ENCODE data around the gene C21orf58.
"Not testable (repeated sequence)": the region's sequence is repeated elsewhere in the genome, so short reads cannot be mapped to it uniquely, and the experiment has no call there.

Gene C21orf58

GRCh38 chr21:46322351-46323226 is 1.1 kb downstream of the C21orf58 start:
- peak; percentile 17 for DNase-seq

DNA sequence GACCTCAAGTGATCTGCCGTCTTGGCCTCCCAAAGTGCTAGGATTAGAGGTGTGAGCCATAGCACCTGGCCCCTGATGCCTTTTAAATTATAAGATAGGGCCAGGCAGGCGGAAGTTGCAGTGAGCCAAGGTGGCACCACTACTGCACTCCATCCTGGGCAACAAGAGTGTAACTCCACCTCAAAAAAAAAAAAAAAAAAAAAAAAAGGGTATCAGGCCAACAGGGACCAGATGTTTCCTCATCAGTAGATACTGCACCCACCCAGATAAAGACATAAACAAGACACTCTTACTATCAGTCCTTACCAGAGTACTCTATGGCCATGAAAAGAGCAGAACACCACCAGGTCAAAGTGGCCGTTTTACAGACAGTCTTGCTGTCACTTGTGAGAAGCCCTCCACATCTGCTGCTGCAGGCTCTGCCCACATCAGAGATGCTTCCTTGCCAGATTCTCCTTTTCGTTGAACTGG is 3.3 kb downstream of the C21orf58 start:
- peak; percentile 0 for DNase-seq

DNA sequence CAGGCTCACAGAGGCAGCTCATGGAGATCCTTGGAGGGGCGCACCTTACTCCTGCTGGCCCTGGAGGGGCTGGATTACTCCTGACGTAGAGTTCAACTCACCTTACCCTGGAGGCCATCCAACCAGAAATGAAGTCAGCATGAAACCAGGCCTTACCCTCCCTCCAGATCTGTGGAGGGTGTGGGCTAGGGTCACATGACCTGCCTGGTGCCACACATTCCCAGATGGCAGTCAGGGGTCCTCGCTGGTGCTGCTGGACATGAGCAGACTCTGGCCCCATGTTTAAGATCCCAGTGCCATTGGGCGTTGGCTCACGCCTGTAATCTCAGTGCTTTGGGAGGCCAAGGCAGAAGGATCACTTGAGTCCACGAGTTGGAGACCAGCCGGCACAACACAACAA is 4.5 kb downstream of the C21orf58 start:
- DNase-seq = no peak

GRCh38 chr21:46318464-46318845 is 5.2 kb downstream of the C21orf58 start:
- DNase-seq = no peak

GRCh38 chr21:46317710-46318463 is 5.8 kb downstream of the C21orf58 start:
- DNase-seq = peak; percentile 68

DNA sequence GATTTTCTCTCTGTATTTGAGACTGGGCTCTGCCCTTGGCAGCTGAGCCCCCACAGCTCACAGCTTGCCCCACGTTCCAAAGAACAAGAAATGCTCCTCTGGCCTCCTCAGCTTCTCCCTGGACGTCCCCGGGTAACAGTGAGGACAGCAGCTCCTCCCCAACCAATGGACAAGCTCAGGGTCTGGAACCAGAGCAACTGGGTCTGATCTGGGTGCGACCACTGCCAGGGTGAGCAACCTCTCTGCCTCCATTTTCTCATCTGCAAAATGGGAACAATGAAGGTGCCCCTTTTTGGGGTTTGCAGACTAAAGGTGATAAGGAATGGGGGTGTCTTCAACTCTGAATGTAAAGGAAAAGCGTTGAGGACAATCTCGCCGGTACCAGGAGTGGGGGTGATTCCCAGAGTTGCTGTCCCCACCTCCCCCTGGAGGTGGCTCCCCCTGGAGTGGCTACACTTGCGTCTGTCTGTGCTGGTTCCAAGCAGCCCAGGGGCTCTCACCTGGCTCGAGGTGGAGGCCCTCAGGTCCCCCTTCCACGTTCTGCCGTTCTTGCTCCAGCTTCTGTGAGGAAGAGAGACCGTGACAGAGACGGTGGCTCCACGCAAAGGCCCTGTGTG is 6.9 kb downstream of the C21orf58 start:
- no peak for DNase-seq

GRCh38 chr21:46314441-46315020 is 9.1 kb downstream of the C21orf58 start:
- no peak for DNase-seq

- no peak for DNase-seq
These were observed 10.7 kb downstream of the C21orf58 start for GRCh38 chr21:46312949-46313348.

- no peak for DNase-seq
These were observed 12.1 kb downstream of the C21orf58 start for GRCh38 chr21:46311568-46311967.

GRCh38 chr21:46310260-46310659 is 13.4 kb downstream of the C21orf58 start:
- DNase-seq = not testable (repeated sequence)

GRCh38 chr21:46308431-46308830 is 15.2 kb downstream of the C21orf58 start:
- DNase-seq = no peak

DNA sequence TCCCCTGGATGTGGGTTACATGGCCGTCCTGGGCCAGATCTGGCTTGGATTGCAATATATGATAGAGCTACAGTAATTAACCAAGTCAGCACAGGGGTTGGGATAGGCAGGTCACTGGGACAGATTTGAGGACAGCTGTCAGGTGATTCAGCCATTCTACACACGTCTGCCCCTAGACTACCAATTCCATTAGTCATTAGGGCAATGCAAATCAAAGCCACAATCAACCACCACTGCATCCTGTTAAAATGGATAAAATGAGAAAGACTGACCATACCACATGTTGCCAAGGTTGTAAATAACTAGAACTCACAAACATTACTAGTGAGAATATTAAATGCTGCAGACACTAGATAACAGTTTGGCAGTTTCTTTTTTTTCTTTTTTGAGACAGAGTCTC is 16.0 kb downstream of the C21orf58 start:
- DNase-seq = no peak

DNA sequence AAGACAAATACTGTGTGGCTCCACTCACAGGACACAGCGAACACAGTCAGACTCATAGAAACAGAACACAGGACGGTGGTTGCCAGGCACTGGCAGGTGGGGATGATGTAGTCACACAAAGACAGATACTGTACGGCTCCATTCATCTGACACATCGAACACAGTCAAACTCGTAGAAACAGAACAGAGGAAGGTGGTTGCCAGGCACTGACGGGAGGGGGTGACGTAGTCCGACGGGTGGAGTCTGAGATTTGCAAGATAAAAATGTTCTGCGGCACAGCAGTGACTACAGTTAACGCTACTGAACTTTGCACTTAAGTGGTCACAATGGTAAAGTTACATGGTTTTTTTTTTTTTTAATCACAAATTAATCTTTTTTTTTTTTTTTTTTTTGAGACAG is 18.7 kb downstream of the C21orf58 start:
- no peak for DNase-seq

DNA sequence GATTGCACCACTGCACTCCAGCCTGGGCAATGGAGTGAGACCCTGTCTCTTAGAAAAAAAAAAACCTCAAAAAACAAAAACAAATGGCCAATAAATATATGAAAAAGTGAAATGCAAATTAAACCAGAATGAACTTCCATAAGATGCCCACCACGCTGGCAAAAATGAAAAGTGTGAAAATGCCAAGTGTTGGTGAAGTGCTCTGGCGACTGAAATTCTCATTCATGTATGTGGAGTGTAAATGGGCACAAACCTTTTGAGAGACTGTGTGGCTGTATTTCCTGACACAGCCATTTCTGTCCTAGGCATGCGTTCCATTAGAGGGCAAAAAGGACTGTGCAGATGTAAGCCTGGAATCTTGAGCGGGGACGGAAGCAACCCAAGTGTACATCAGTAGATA is 19.2 kb downstream of the C21orf58 start:
- no peak for DNase-seq

GRCh38 chr21:46301759-46302158 is 21.9 kb downstream of the C21orf58 start:
- no peak for DNase-seq

DNA sequence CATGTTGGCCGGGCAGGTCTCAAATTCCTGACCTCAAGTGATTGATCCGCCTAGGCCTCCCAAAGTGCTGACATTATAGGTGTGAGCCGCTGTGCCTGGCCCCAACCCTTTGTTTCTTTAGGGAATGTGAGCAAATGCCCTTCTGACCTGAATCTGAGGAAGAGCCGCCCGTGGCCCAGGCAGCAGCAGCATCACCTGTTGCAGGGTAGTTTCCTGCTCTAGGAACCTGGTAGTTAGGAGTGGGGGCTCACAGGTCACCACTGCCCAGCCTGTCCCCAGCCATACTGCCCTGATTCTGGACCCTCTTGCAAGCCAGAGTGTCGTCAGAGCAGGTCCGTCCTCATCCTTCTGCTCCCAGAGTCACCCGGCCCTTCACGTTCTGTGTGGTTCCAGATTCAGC is 24.5 kb downstream of the C21orf58 start:
- no peak for DNase-seq

GRCh38 chr21:46297338-46298271 is 26.1 kb downstream of the C21orf58 start:
- peak; percentile 40 for DNase-seq

DNA sequence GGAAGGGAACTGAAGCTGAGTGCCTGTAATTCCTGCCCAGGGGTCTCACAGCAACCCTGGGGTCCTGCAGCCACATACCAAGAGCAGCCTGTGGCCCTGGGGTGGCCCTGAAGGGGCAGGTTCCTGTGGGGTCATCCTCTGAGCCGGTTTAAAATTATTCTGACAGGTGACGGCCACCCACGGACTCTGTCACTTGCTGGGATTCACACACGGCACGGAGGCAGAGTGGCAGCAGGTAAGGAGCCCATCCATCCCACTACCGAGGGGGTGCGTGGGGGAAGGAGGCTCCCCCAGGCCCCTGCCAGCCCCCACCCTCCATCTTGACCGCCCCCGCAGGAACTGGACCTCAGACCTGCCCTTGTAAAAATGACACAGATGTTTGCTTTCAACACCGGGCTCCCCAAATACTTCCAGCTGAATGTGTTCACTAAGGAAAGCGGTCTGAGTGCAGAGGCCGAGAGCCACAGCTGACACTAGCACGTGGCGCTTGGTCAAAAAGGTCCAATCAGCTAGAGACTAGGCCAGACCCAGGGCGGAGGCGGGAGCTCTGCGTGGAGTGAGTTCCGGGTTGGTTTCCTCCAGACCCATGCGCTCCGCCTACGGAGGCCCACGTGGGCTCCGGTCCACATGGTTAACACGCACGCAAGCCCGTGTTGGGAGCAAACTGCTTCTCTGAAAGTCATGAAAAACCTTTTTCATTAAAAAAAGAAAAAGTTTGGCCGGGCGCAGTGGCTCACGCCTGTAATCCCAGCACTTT is 27.5 kb downstream of the C21orf58 start:
- DNase-seq = no peak

DNA sequence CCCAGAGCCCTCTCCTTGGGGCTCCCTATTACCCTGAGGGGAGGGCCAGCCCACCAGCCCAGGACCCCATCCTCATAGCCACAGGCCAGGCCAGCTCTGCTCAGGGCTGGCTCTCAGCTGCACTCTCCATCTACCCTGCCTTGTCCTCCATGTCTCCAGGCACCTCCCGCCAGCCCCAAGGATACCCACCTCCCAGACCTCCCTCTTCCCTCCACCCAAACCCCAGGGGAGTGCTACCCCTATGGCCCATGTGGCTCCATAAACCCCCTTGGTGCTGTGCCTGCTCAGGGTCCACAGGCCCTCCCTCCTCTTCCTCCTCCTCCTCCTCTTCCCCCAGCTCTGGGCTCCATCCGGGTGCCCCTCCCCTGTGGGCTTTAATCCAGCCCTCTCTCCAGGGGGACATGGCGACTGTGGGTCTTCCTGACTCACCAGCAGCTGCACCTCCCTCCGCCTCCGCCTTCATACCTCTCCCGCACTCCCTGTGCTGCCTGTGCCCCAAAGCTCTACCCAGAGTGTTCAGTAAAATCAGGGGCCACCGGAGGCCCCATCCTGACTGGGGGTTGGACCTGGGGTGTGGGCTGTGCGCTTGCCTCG is 28.4 kb downstream of the C21orf58 start:
- DNase-seq = no peak

DNA sequence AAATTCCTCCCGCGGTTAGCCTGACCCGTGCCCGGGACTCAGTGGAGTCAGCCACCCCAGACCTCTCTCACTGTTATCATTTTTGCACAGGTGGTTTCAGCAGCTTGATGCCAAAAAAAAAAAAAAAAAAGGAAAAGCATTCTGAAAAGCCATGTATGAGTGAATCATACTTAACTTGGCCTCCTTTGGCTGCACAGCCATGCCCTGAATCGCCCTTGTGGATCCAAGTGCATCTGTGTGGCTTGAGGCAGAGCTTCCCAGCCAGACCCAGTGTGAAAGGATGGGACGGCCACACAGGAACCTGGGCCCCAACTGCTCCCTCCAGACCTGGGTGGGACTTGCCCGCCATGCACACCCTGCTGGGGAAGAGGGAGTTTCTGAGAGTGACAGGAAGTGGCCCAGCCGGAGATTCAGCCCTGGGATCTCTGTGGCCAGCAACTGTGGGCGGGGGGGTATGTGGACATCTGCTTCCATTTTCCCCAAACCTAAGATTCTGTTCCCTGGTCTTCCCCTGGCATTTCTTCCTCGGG is 29.0 kb downstream of the C21orf58 start:
- DNase-seq = no peak

DNA sequence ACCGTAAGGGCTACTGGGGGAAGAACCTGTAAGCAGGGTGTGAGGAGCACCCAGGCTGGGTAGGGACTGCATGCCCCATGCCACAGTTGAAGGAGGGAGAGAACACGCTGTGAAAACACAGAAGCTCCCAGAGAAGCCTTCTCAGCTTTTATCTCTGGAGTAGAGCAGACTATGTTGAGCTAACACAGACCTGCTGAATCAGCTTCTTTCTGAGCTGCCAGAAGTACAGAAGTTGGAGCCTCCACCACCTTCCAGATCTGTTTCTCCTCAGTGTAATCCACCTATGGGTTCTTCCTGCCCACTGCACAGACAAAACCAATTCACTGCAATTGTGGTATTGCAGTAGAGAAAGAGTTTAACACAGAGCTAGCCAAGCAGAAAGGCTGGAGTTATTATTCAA is 32.1 kb downstream of the C21orf58 start:
- no peak for DNase-seq

All from NCI-H748 treated with DMSO at 0.1 percent for 48 hours (cell line).